Endothelial cell of hepatic sinusoid (primary cell): Measurements from ENCODE around the gene FABP6.

Experiments
- in situ Hi-C: cut with HindIII; loops from 2 replicates; pipeline ENCODE4 v1.10.0; 2017; ENCODE audit warnings: low sequenced_read_pairs

The FABP6 gene

DNA sequence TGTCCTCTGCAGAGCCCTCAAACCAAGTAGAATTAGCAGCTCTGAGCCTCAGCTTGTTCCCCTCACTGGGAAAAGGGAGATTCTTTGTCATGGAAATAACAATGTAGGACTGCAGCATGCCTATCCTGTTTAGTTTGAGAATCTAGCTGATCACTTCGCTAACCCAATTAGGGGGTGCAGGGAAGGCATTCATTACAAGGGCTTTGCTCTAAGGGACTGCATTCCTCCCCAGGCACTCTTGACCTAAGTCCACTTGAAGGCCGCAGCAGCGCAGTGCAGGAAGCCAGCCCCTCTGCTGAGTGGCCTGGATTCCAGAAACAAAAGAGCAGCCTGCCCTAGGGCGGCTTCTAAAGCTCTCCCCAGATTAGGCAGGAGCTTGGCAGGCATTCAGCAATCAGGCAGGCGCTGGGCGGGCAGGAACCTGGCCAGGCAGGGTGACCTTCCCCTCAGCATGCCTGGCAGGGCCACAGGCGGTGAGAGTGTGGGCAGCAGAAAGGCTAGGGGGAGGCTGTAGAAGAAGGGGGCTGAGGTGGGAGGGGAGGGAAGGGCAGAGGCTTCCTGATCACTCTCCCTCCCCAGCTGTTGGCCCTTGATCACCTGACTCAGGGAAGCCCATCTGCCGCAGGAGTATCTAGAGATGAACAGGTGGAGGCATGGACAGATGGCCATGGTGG, 58.2 kb downstream of the FABP6 start:
- in situ Hi-C loops, result no loop called here
